Stimulated activated CD4-positive, alpha-beta T cell treated with anti-CD3 and anti-CD28 coated beads, Interleukin-12 subunit alpha, Interleukin-12 subunit beta, amount 100 ng/mL, for 48 hours (primary cell): Measurements from ENCODE around the gene DYSF.

ENCODE experiments used
- DNase-seq, 3 donors: peaks; one replicate each; pipeline ENCODE4 v3.0.0-alpha.2; 2020; ENCODE audit warnings: low read depth in 2 of 3, low spot score in 1 of 3

DYSF gene

GRCh38 chr2:71455741-71456569 lies 2.6 kb downstream of the DYSF start:
- no peak for DNase-seq

- DNase-seq: no peak
These were observed 3.3 kb downstream of the DYSF start for GRCh38 chr2:71456617-71457016.

- no peak for DNase-seq
These were observed 4.0 kb downstream of the DYSF start for GRCh38 chr2:71457123-71457915.

GRCh38 chr2:71457923-71458322 lies 4.6 kb downstream of the DYSF start:
- no peak for DNase-seq

GRCh38 chr2:71458413-71459083 lies 5.2 kb downstream of the DYSF start:
- no peak for DNase-seq

GRCh38 chr2:71459084-71459431 lies 5.7 kb downstream of the DYSF start:
- DNase-seq: no peak

- no peak for DNase-seq
These were observed 6.7 kb downstream of the DYSF start for GRCh38 chr2:71460056-71460455.

GRCh38 chr2:71460595-71461303 lies 7.4 kb downstream of the DYSF start:
- no peak for DNase-seq

- DNase-seq: no peak
These were observed 7.9 kb downstream of the DYSF start for GRCh38 chr2:71461304-71461671.

GRCh38 chr2:71462056-71462605 lies 8.8 kb downstream of the DYSF start:
- DNase-seq: no peak

GRCh38 chr2:71462641-71463341 lies 9.4 kb downstream of the DYSF start:
- DNase-seq: no peak

GRCh38 chr2:71463342-71463654 lies 9.9 kb downstream of the DYSF start:
- no peak for DNase-seq

- no peak for DNase-seq
These were observed 11.0 kb downstream of the DYSF start for GRCh38 chr2:71464389-71464788.

- no peak for DNase-seq
These were observed 12.0 kb downstream of the DYSF start for GRCh38 chr2:71465356-71465755.

- DNase-seq: no peak
These were observed 12.6 kb downstream of the DYSF start for GRCh38 chr2:71465961-71466300.

GRCh38 chr2:71466301-71467179 lies 13.2 kb downstream of the DYSF start:
- DNase-seq: no peak

GRCh38 chr2:71467180-71467815 lies 13.9 kb downstream of the DYSF start:
- DNase-seq: no peak

- no peak for DNase-seq
These were observed 15.1 kb downstream of the DYSF start for GRCh38 chr2:71468279-71469015.
